Stimulated activated naive CD8-positive, alpha-beta T cell treated with anti-CD3 and anti-CD28 coated beads, Interleukin-15, amount 100 ng/mL, for 72 hours (primary cell): ENCODE measurements around the gene CCDC158.

Experiments used
- ATAC-seq: fragments of 150-1000 bp; cut with Tn5 transposase; 2 replicates; pipeline ENCODE4 v1.10.0; 2021; ENCODE audit warnings: mild to moderate bottlenecking, moderate library complexity
- DNase-seq, 2 donors: peaks; one replicate each; pipeline ENCODE4 v3.0.0; 2021 to 2022
- H3K27ac Mint-ChIP-seq, 2 donors: one replicate each; pipeline ENCODE4 v1.8.0; 2022; ENCODE audit warnings: mild to moderate bottlenecking in 2 of 2, mixed read lengths in 2 of 2, moderate library complexity in 2 of 2
- H3K27me3 Mint-ChIP-seq: one replicate; pipeline ENCODE4 v1.8.0; 2022; ENCODE audit warnings: mixed read lengths
- H3K4me1 Mint-ChIP-seq: one replicate; pipeline ENCODE4 v1.8.0; 2022; ENCODE audit warnings: mild to moderate bottlenecking, mixed read lengths
- H3K4me3 Mint-ChIP-seq, 2 donors: one replicate each; pipeline ENCODE4 v1.8.0; 2022; ENCODE audit warnings: mild to moderate bottlenecking in 2 of 2, mixed read lengths in 2 of 2, moderate library complexity in 1 of 2
- H3K9me3 Mint-ChIP-seq, 2 donors: one replicate each; pipeline ENCODE4 v1.8.0; 2022; ENCODE audit warnings: mixed read lengths in 2 of 2

Gene CCDC158

DNA sequence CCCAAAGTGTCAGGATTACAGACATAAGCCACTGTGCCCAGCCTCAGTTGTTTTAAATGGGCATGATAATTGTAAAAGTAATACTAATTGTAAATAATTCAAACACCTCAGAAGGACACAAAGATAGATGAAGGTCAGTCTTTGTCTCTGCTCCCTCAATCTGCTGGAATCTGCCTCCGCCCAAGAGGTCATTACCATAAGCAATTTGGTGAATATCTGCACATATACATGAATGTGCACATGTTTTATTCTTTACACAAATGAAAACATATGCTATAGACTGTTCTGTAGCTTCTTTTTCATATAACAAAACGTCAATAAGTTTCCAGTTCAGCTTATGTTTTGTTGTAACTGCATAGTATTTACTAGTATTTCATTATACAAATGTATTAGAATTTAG is 107.4 kb downstream of the CCDC158 start:
- Mint-ChIP-seq H3K27ac (no peak overlapping the region), H3K4me1 (no peaks in the 10 kb centered on the region), H3K4me3 (no peak overlapping the region), H3K27me3 (peaks cover 13% of the 10 kb centered on the region), H3K9me3 (peaks cover 14 to 37% of the 10 kb centered on the region in 2 donors)
- ATAC-seq: no peak
- DNase-seq: no peak

GRCh38 chr4:76312457-76312856 is 108.5 kb downstream of the CCDC158 start:
- H3K27me3 Mint-ChIP-seq: peaks cover 20% of the 10 kb centered on the region
- no peak overlapping the region for H3K27ac Mint-ChIP-seq
- DNase-seq (no peak), ATAC-seq (no peak)
- no peak overlapping the region for H3K4me3 Mint-ChIP-seq
- peaks cover 7 to 29% of the 10 kb centered on the region in 2 donors for H3K9me3 Mint-ChIP-seq
- H3K4me1 Mint-ChIP-seq: no peaks in the 10 kb centered on the region

- ATAC-seq (no peak), DNase-seq (no peak)
- H3K27ac Mint-ChIP-seq: no peak overlapping the region
- H3K9me3 Mint-ChIP-seq: peaks cover 7 to 24% of the 10 kb centered on the region in 2 donors
- peaks cover under 1% of the 10 kb centered on the region for H3K4me1 Mint-ChIP-seq
- peaks cover 25% of the 10 kb centered on the region for H3K27me3 Mint-ChIP-seq
- no peak overlapping the region for H3K4me3 Mint-ChIP-seq
These were observed 109.0 kb downstream of the CCDC158 start for GRCh38 chr4:76311896-76312331.

DNA sequence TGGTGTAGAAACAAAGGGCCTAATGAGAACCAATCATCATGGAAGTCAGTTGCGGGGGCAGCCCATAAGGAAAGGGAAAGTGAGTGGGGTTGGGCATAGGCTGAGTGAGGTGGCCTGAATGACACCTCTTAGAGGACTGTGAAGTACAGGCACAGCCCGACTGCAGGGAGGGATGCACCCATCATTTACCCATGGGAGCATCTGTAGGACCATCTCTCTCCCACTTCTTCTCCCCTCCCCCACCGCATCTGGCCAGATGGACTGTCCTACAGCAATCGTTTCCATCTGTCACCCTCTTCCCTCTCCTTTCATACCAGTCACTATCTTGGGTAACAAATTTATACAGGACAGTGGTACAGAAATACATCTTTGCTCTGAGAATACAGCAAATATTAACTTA is 110.3 kb downstream of the CCDC158 start:
- peaks cover 8% of the 10 kb centered on the region for H3K4me1 Mint-ChIP-seq
- ATAC-seq (no peak), DNase-seq (no peak)
- H3K4me3 Mint-ChIP-seq: no peak overlapping the region
- H3K27me3 Mint-ChIP-seq: peaks cover 32% of the 10 kb centered on the region
- no peak overlapping the region for H3K27ac Mint-ChIP-seq
- H3K9me3 Mint-ChIP-seq: peaks cover 0 to 13% of the 10 kb centered on the region in 2 donors

DNA sequence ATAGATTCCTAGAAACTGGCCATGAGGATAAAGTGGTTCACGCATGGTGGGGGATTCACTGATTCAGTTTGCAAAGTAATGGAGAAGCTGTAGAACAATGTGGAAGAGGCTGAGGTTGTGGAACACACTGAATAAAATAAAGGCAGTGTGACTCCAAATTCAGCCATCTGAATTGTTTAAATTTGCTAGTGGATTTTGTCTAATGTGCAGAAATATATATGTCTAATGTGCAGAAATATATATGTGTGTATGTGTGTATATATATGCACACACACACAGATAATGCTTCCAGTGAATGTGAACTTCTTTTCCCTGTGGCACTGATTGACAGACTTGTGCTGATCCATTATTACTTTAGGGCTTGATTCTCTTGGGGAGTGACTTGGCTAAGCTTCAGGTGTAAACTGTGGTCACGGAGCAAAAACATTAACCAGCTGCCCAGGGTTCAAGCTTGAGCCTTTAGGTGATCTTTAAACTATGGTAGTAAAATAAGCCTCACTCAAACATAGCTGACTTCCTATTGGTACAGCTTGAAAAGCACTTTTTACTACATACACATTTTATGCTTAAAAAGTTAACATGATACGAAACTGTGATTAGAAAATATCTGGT is 110.9 kb downstream of the CCDC158 start:
- ATAC-seq (no peak), DNase-seq (no peak)
- H3K27me3 Mint-ChIP-seq: peaks cover 37% of the 10 kb centered on the region
- H3K4me3 Mint-ChIP-seq: no peak overlapping the region
- H3K27ac Mint-ChIP-seq: no peak overlapping the region
- H3K4me1 Mint-ChIP-seq: peaks cover 15% of the 10 kb centered on the region
- H3K9me3 Mint-ChIP-seq: peaks cover 0 to 7% of the 10 kb centered on the region in 2 donors

DNA sequence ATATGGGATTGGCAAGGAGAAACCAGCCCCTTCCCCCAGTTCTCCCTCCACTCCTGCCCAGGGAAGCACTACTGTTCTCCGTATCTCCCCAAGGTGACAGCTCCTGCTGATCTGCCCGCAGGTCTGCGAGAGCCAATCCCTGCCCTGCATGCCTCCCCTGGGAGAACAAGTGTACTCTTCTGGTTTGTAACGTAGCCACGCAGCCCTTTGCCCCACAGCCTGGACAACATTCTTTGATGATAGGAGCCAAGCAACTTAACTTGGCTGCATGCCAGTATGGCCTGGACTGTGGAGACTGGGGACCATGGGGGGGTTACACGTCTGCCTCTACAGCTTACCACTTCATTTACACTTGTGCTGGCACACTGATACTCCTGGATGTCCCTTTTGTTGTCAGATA is 112.4 kb downstream of the CCDC158 start:
- Mint-ChIP-seq H3K4me3 (no peak overlapping the region), H3K27ac (no peak overlapping the region), H3K9me3 (no peaks in the 10 kb centered on the region), H3K27me3 (peaks cover 45% of the 10 kb centered on the region), H3K4me1 (peaks cover 22% of the 10 kb centered on the region)
- DNase-seq: no peak
- ATAC-seq: no peak

DNA sequence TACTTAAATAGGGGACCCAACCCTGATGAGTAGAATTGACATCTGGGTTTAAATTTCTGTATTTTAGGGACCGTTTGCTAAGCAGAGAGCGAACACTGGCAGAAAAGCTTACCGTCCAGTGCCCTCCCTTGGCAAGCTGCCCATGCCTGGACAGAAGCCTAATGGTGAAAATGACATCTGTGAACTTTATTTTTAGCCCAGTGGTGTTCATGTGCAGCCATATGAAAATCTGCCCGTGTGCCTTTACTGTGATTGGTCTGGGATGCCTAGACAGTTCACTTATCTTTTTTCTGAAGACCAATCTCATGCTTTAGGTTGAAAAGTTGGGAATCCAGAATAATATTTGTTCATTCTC is 113.3 kb downstream of the CCDC158 start:
- peak overlapping the region in 1 of 2 donors; percentile 47 for H3K4me3 Mint-ChIP-seq
- DNase-seq: no peak

GRCh38 chr4:76306882-76307659 is 113.9 kb downstream of the CCDC158 start:
- H3K4me1 Mint-ChIP-seq: peaks cover 26% of the 10 kb centered on the region
- DNase-seq (peak in 1 of 2 donors; percentile 9), ATAC-seq (no peak)
- H3K9me3 Mint-ChIP-seq: no peaks in the 10 kb centered on the region
- H3K27me3 Mint-ChIP-seq: peaks cover 57% of the 10 kb centered on the region
- H3K27ac Mint-ChIP-seq: peak overlapping the region in 1 of 2 donors; percentile 60
- H3K4me3 Mint-ChIP-seq: peak overlapping the region; percentile 56 to 80

More for the DNA sequence above, 113.3 kb downstream of the CCDC158 start:
- Mint-ChIP-seq H3K27me3 (peaks cover 54% of the 10 kb centered on the region), H3K9me3 (no peaks in the 10 kb centered on the region), H3K4me1 (peaks cover 22% of the 10 kb centered on the region), H3K27ac (no peak overlapping the region)
- no peak for ATAC-seq

GRCh38 chr4:76305971-76306881 is 114.7 kb downstream of the CCDC158 start, which contains the start of gene STBD1:
Gene STBD1, plus strand, starts transcription at chr4:76306733. Its CDS starts 37 bp downstream, at chr4:76306770.
- peak within 1 kb of the TSS; percentile 56 to 80 for H3K4me3 Mint-ChIP-seq
- DNase-seq (peak; percentile 27 to 35), ATAC-seq (peak; percentile 31)
- no peaks in the 10 kb centered on the region for H3K9me3 Mint-ChIP-seq
- peaks cover 34% of the 10 kb centered on the region for H3K4me1 Mint-ChIP-seq
- H3K27me3 Mint-ChIP-seq: peaks cover 57% of the 10 kb centered on the region
- H3K27ac Mint-ChIP-seq: peak within 1 kb of the TSS in 1 of 2 donors; percentile 60

DNA sequence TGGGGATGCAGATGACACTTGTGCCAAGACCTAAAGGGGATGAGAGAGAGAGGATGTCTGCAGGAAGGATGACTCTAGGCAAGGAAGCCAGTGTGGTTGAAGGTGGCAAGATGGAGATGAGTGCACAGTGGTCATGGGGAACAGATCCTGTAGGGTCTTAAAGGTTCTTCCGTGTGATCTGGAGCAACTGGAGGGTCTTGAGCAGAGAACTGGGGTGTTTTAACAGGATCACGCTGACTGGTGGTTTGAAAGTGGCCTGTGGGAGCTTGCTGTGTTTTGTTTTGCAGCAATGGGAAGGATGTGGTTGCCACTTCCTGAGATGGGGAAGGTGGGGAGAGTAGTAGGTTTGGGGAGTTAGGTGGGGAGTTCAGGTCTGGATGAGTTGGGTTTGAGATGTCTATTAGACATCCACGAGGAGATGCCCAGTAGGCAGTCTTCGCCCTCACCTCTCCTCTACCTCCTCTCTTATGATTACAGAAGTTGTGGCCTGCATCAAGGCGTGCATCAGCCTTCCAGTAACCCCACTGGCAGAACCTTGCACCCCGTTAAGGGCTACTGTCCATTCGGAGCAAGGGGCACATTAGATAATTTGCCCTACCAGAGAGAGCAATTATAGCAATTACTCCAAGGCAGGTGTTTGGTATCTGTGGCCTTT is 115.8 kb downstream of the CCDC158 start:
- Mint-ChIP-seq H3K4me3 (peak overlapping the region; percentile 56 to 80), H3K27ac (no peak overlapping the region), H3K27me3 (peaks cover 57% of the 10 kb centered on the region), H3K9me3 (peaks cover 0 to 2% of the 10 kb centered on the region in 2 donors), H3K4me1 (peaks cover 41% of the 10 kb centered on the region)
- DNase-seq (peak; percentile 19 to 40), ATAC-seq (peak; percentile 76)

DNA sequence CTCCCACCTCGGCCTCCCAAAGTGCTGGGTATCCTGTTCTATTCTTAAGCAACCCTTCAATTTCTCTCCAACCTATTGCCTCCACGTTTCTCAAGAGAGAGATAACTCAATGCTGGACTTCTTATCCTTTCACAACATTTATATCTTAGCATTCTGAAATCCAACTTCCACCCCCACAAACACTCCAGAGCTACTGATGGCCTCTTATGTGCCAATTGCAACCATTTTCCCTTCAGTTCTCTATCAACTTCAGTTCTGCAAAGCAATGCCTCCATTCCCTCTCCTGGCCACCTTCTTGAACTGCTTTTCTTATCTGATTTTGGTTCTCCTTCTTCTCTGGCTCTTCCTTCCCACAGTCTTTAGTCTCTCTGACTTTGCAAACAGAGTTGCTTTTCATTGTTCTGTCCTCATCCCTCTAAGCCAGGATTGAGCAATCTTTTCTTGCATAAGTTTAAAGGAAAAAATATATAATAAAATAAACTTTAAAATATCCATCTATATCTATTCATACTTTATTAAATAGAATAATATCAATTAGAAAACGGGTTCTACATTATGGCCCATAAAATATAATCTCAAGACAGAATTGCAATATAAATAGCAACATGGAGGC is 118.0 kb downstream of the CCDC158 start:
- no peak overlapping the region for H3K27ac Mint-ChIP-seq
- no peak for DNase-seq
- no peak overlapping the region for H3K4me3 Mint-ChIP-seq
- H3K9me3 Mint-ChIP-seq: peaks cover 8% of the 10 kb centered on the region in 2 donors
- no peak for ATAC-seq
- H3K4me1 Mint-ChIP-seq: peaks cover 41% of the 10 kb centered on the region
- H3K27me3 Mint-ChIP-seq: peaks cover 40% of the 10 kb centered on the region

- Mint-ChIP-seq H3K9me3 (peaks cover 8 to 19% of the 10 kb centered on the region in 2 donors), H3K4me1 (peaks cover 39% of the 10 kb centered on the region), H3K4me3 (no peak overlapping the region), H3K27ac (no peak overlapping the region), H3K27me3 (peaks cover 31% of the 10 kb centered on the region)
- ATAC-seq: no peak
- no peak for DNase-seq
These were observed 119.2 kb downstream of the CCDC158 start for GRCh38 chr4:76301775-76302162.

DNA sequence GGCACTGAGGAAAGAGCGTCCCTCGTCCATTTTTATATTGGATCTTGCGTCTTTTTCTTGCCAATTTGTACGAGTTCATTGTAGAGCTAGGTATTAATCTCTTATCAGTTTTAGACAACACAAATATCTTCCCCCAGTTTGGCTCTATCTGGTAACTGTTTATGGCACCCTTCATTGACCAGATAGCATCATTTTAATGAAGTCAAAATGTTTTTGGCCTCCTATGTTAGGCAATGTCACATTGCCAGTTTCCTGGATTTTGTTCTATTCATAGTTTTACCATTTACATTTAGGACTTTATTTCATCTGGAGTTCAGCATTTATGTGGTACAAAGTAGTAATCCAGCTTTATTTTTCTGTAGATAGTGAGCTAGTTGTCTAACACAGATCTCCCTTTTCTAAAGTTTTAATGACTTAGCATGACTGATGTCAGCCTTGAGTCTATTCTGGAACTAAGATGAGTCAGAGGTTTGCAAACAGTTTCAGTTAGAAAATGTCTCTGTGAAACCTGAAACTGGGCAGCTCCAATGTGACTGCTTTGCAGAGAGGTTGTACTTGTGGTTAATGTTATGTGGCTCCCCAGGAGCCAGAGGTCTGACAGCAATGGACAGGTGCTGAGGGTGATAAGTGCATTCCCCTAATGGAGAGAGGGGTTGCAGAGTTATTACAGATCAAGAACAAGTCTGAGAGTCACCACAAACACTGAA is 119.7 kb downstream of the CCDC158 start:
- H3K4me3 Mint-ChIP-seq: no peak overlapping the region
- peaks cover 34% of the 10 kb centered on the region for H3K4me1 Mint-ChIP-seq
- peaks cover 25% of the 10 kb centered on the region for H3K27me3 Mint-ChIP-seq
- peak overlapping the region in 1 of 2 donors; percentile 51 for H3K27ac Mint-ChIP-seq
- ATAC-seq (peak; percentile 89), DNase-seq (peak; percentile 46 to 69)
- H3K9me3 Mint-ChIP-seq: peaks cover 13 to 23% of the 10 kb centered on the region in 2 donors

DNA sequence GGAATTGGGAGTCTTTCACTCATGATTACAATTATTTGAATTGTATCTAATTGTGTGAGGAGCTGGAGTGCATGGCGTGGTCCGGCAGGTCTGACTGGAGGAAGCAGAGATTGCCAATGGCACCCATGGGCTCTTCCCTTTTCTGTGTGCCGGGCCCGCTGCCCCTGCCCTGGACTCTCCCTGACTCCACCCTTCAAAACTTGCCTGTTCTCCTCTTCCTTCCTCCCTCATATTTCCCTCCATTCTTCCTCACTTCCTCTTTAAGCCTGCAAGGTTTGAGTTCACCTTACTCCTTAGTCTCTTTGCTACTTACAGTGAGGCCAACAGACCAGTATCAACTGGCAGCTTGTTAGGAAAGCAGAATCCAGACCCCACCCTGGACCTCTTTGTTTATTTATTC is 120.9 kb downstream of the CCDC158 start:
- H3K4me1 Mint-ChIP-seq: peaks cover 26% of the 10 kb centered on the region
- H3K9me3 Mint-ChIP-seq: peaks cover 15 to 29% of the 10 kb centered on the region in 2 donors
- H3K4me3 Mint-ChIP-seq: no peak overlapping the region
- H3K27ac Mint-ChIP-seq: no peak overlapping the region
- ATAC-seq (no peak), DNase-seq (no peak)
- H3K27me3 Mint-ChIP-seq: peaks cover 25% of the 10 kb centered on the region
